Endothelial cell of umbilical vein (primary cell): Measurements from ENCODE around the gene ZBP1. TPM values are rescaled to one million over a fixed set of nuclear protein-coding genes. Genes with fewer than 3 reads are reported as not detected.

ENCODE experiments used
- BruUV-seq: library from RNA; stranded (reverse); fragments of 400-500 nt; replicated peaks from 2 replicates; lab custom pipeline; 2021; lab: Mats Ljungman, UMichigan
- CTCF ChIA-PET: fragments of 300-600, 350-600 bp; sonication (Branson Sonifier 250); formaldehyde crosslinking; loops from one replicate; lab custom pipeline; 2021; ENCODE audit warnings: antibody characterized with exemption, inconsistent platforms; lab: Charles Lee
- POLR2A ChIA-PET: fragments of 300-600, 350-600 bp; sonication (Branson Sonifier 250); formaldehyde crosslinking; loops from one replicate; lab custom pipeline; 2021; ENCODE audit warnings: antibody characterized with exemption, inconsistent platforms; lab: Charles Lee
- DNase-seq: peaks from one replicate; pipeline ENCODE4 v3.0.0-alpha.2; 2011; ENCODE audit warnings: low read depth, low spot score
- FAIRE-seq: peaks from 2 replicates; lab custom pipeline; 2011; peaks lifted over from hg19 to GRCh38; lab: Jason Lieb, UNC
- H2AFZ ChIP-seq: 2 replicates; pipeline ENCODE4 v1.6.0; 2012; ENCODE audit warnings: low read depth, low read length, control low read depth, inconsistent platforms
- H3K27ac ChIP-seq: 2 replicates; pipeline ENCODE4 v1.5.1; 2011; ENCODE audit warnings: low read depth, mild to moderate bottlenecking, control low read depth, low read length, moderate library complexity; ENCODE audit not compliant: insufficient read depth
- H3K27me3 ChIP-seq, 2 experiments: 2 replicates each; pipeline versions ENCODE4 v1.6.0 to v1.6.1; 2011; ENCODE audit warnings: low read length in 2 of 2, mixed read lengths in 1 of 2; ENCODE audit not compliant: control insufficient read depth in 2 of 2, insufficient read depth in 2 of 2
- H3K36me3 ChIP-seq, 2 experiments: 2 replicates in 1 of 2; 3 replicates in 1 of 2; pipeline ENCODE4 v1.5.1; 2011; ENCODE audit warnings: low read length in 2 of 2, mild to moderate bottlenecking in 1 of 2, moderate library complexity in 1 of 2; ENCODE audit not compliant: control insufficient read depth in 2 of 2, insufficient read depth in 2 of 2; ENCODE audit errors: extremely low read depth in 1 of 2
- H3K4me1 ChIP-seq: 3 replicates; pipeline ENCODE4 v1.5.1; 2011; ENCODE audit warnings: mild to moderate bottlenecking, low read length; ENCODE audit not compliant: control insufficient read depth, insufficient read depth; ENCODE audit errors: extremely low read depth
- H3K4me2 ChIP-seq: 2 replicates; pipeline ENCODE4 v1.6.1; 2011; ENCODE audit warnings: low read length, control low read depth, mixed read lengths; ENCODE audit not compliant: insufficient read depth
- H3K4me3 ChIP-seq, 3 experiments: fragments of 200-600 bp in 1 of 3; sonication (generic), shearing (Covaris generic) in 1 of 3; replicated peaks in 1 of 3; 2 replicates each; pipeline ENCODE4 v1.5.1; 2011 to 2016; ENCODE audit warnings: control low read depth in 3 of 3, low read length in 3 of 3, mild to moderate bottlenecking in 2 of 3, inconsistent platforms in 1 of 3, low read depth in 1 of 3, moderate library complexity in 1 of 3; ENCODE audit not compliant: insufficient read depth in 1 of 3
- H3K79me2 ChIP-seq: 2 replicates; pipeline ENCODE4 v1.6.0; 2012; ENCODE audit warnings: low read length, inconsistent platforms; ENCODE audit not compliant: control insufficient read depth, insufficient read depth
- H3K9ac ChIP-seq: replicated peaks from 2 replicates; pipeline ENCODE3; 2011; ENCODE audit warnings: low read length, control low read depth; ENCODE audit not compliant: insufficient read depth; ENCODE audit errors: extremely low read depth
- H3K9me1 ChIP-seq: replicated peaks from 3 replicates; pipeline ENCODE4 v1.6.0; 2011; ENCODE audit warnings: mild to moderate bottlenecking, low read length; ENCODE audit not compliant: control insufficient read depth, insufficient read depth; ENCODE audit errors: extremely low read depth
- H3K9me3 ChIP-seq: replicated peaks from 2 replicates; pipeline ENCODE4 v1.5.1; 2012; ENCODE audit warnings: low read length, inconsistent platforms; ENCODE audit not compliant: control insufficient read depth, insufficient read depth
- H4K20me1 ChIP-seq: replicated peaks from 2 replicates; pipeline ENCODE3; 2011; ENCODE audit warnings: mild to moderate bottlenecking, low read length; ENCODE audit not compliant: control insufficient read depth, insufficient read depth; ENCODE audit errors: extremely low read depth
- CTCF ChIP-seq, 2 donors: IDR thresholded peaks; 1 replicate in 1 of 2; 2 replicates in 1 of 2; pipeline ENCODE4 v1.5.1; 2011; ENCODE audit warnings: low read length in 2 of 2, mild to moderate bottlenecking in 2 of 2, moderate library complexity in 2 of 2, control low read depth in 1 of 2, inconsistent platforms in 1 of 2, low read depth in 1 of 2; ENCODE audit not compliant: insufficient read depth in 1 of 2; ENCODE audit errors: extremely low read depth in 1 of 2
- EZH2 ChIP-seq: IDR thresholded peaks from 2 replicates; pipeline ENCODE4 v1.6.1; 2012; ENCODE audit warnings: borderline replicate concordance, low read depth, mild to moderate bottlenecking, moderate library complexity, low read length, inconsistent platforms; ENCODE audit not compliant: severe bottlenecking
- FOS ChIP-seq: IDR thresholded peaks from 2 replicates; pipeline ENCODE4 v1.6.1; 2011; ENCODE audit warnings: mild to moderate bottlenecking, low read length, moderate library complexity, borderline replicate concordance; ENCODE audit not compliant: insufficient read depth
- GATA2 ChIP-seq: IDR thresholded peaks from 2 replicates; pipeline ENCODE4 v1.7.0; 2011; ENCODE audit warnings: low read depth, mild to moderate bottlenecking, moderate library complexity, mixed read lengths, low read length; ENCODE audit not compliant: insufficient read length, insufficient read depth
- JUN ChIP-seq: IDR thresholded peaks from 2 replicates; pipeline ENCODE4 v1.6.1; 2011; ENCODE audit warnings: borderline replicate concordance, low read depth; ENCODE audit not compliant: insufficient read length, insufficient read depth
- MYC ChIP-seq: IDR thresholded peaks from one replicate; pipeline ENCODE4 v1.6.1; 2011; ENCODE audit warnings: mild to moderate bottlenecking, low read depth, low read length
- POLR2A ChIP-seq: IDR thresholded peaks from 2 replicates; pipeline ENCODE4 v1.6.1; 2012; ENCODE audit warnings: low read depth, mild to moderate bottlenecking, control low read depth, low read length
- POLR2AphosphoS5 ChIP-seq: IDR thresholded peaks from 2 replicates; pipeline ENCODE4 v1.6.1; 2012; ENCODE audit warnings: low read depth, mild to moderate bottlenecking, control low read depth, low read length, moderate library complexity; ENCODE audit not compliant: insufficient read depth
- dilution Hi-C: fragments of 300-500 bp; cut with MboI; formaldehyde crosslinking; loops from one replicate; pipeline ENCODE4 v1.15.0; 2019; ENCODE audit warnings: low sequenced_read_pairs; ENCODE audit not compliant: extremely low pct_ligation_motif_present
- intact Hi-C: fragments of 100-400 bp; cut with micrococcal nuclease; formaldehyde crosslinking; loops from one replicate; pipeline ENCODE4 v1.10.0; 2022
- polyA plus RNA-seq, 4 experiments: library from polyadenylated mRNA; depleted of rRNA in 3 of 4; stranded (reverse) in 3 of 4; unstranded in 1 of 4; fragments of >200 nt; gene quantifications; 2 replicates each; pipeline versions ENCODE4 v1.2.1 to v1.2.3, GENCODE V29; 2011 to 2012; ENCODE audit warnings: missing spikeins in 1 of 4
- total RNA-seq: library from RNA; stranded (reverse); gene quantifications from 2 replicates; pipeline ENCODE4 v1.2.3, GENCODE V29; 2021
- TF ChIP-seq, protein P1 (sequence below): IDR thresholded peaks from 2 replicates; pipeline ENCODE4 v1.6.1; 2011; ENCODE audit not compliant: insufficient read depth, insufficient read length

ZBP1 gene
- total and polyA plus RNA-seq, 2 donors (not counting 3 experiments of a cell fraction or from before 2014, with no cell fraction given), result not detected

GRCh38 chr20:57561356-57562279, 58.6 kb downstream of the ZBP1 start:
- POLR2A ChIA-PET, result no interaction called here
- DNase-seq, result no peak
- Histone ChIP-seq H3K4me2 (no peak overlapping the region), H3K27ac (no peak overlapping the region), H4K20me1 (no peaks in the 10 kb centered on the region), H3K9ac (no peak overlapping the region), H2AFZ (no peak overlapping the region), H3K27me3 (no peaks in the 10 kb centered on the region), H3K4me3 (no peak overlapping the region), H3K9me3 (no peaks in the 10 kb centered on the region), H3K36me3 (no peaks in the 10 kb centered on the region), H3K4me1 (no peaks in the 10 kb centered on the region), H3K79me2 (no peaks in the 10 kb centered on the region), H3K9me1 (no peaks in the 10 kb centered on the region)
- no TSS peak for BruUV-seq
- no peak for TF ChIP-seq EZH2
- no peak for TF ChIP-seq GATA2
- no peak for TF ChIP-seq CTCF (IDR thresholded peaks at IDR 0.05; ENCODE audit: extremely low read depth in 1 of 2, insufficient read depth in 1 of 2, low read depth in 1 of 2, low read length in 2 of 2)
- TF ChIP-seq, protein P1, sequence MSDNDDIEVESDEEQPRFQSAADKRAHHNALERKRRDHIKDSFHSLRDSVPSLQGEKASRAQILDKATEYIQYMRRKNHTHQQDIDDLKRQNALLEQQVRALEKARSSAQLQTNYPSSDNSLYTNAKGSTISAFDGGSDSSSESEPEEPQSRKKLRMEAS, result no peak
- no peak for TF ChIP-seq POLR2A
- no peak for TF ChIP-seq MYC
- no peak for TF ChIP-seq JUN
- TF ChIP-seq POLR2AphosphoS5, result no peak
- no peak for TF ChIP-seq FOS
- FAIRE-seq, result no peak
- dilution Hi-C loops, result no loop called here
- CTCF ChIA-PET, result no interaction called here
- intact Hi-C loops, result no loop called here
